Astrocyte of the cerebellum (primary cell): ENCODE measurements around the gene LINC01488.

ENCODE experiments used
- DNase-seq: peaks from one replicate; pipeline ENCODE4 v3.0.0-alpha.2; 2011; ENCODE audit warnings: low read depth
- H3K4me3 ChIP-seq: 2 replicates; pipeline ENCODE4 v1.5.1; 2011; ENCODE audit warnings: mild to moderate bottlenecking, low read depth, low read length, moderate library complexity
- CTCF ChIP-seq: IDR thresholded peaks from 2 replicates; pipeline ENCODE4 v1.5.1; 2012; ENCODE audit warnings: low read length, low read depth, moderate library complexity, mild to moderate bottlenecking; ENCODE audit errors: missing control alignments
- in situ Hi-C: cut with HindIII; loops from 2 replicates; pipeline ENCODE4 v1.10.0; 2017; ENCODE audit warnings: low sequenced_read_pairs

LINC01488 gene

GRCh38 chr11:69487849-69488542 lies 6.5 kb downstream of the LINC01488 start:
- H3K4me3 ChIP-seq: no peak overlapping the region
- TF ChIP-seq CTCF: no peak
- DNase-seq: no peak
- in situ Hi-C loops: no loop called here

GRCh38 chr11:69488543-69488940 lies 7.1 kb downstream of the LINC01488 start:
- DNase-seq: no peak
- no peak overlapping the region for H3K4me3 ChIP-seq
- TF ChIP-seq CTCF: no peak
- in situ Hi-C loops: no loop called here

GRCh38 chr11:69489031-69489745 lies 7.7 kb downstream of the LINC01488 start:
- no peak for DNase-seq
- no peak for TF ChIP-seq CTCF
- in situ Hi-C loops: no loop called here
- H3K4me3 ChIP-seq: no peak overlapping the region

GRCh38 chr11:69489746-69490365 lies 8.4 kb downstream of the LINC01488 start:
- DNase-seq: no peak
- no peak for TF ChIP-seq CTCF
- in situ Hi-C loops: no loop called here
- no peak overlapping the region for H3K4me3 ChIP-seq

- no peak for TF ChIP-seq CTCF
- in situ Hi-C loops: no loop called here
- DNase-seq: no peak
- H3K4me3 ChIP-seq: no peak overlapping the region
These were observed 9.1 kb downstream of the LINC01488 start for GRCh38 chr11:69490516-69490915.

- H3K4me3 ChIP-seq: no peak overlapping the region
- no peak for DNase-seq
- TF ChIP-seq CTCF: no peak
- in situ Hi-C loops: no loop called here
These were observed 9.9 kb downstream of the LINC01488 start for GRCh38 chr11:69491071-69492031.
